Hepatocyte (in vitro differentiated cells): Measurements from ENCODE around the gene HLA-DQB1. TPM values are rescaled to one million over a fixed set of nuclear protein-coding genes. Genes with fewer than 3 reads are reported as not detected.

ENCODE experiments used
- DNase-seq: peaks from one replicate; pipeline ENCODE4 v3.0.0-alpha.2; 2016; ENCODE audit warnings: low spot score
- H2AFZ ChIP-seq: fragments of 200-600 bp; sonication (generic); 2 replicates; pipeline ENCODE4 v1.6.0; 2016; ENCODE audit warnings: antibody characterized with exemption, mild to moderate bottlenecking
- H3K27ac ChIP-seq: fragments of 200-600 bp; sonication (generic); 2 replicates; pipeline ENCODE4 v1.5.1; 2016; ENCODE audit warnings: mild to moderate bottlenecking
- H3K27me3 ChIP-seq: fragments of 200-600 bp; sonication (generic); 2 replicates; pipeline ENCODE4 v1.6.1; 2016
- H3K36me3 ChIP-seq: fragments of 200-600 bp; sonication (generic); replicated peaks from 2 replicates; pipeline ENCODE4 v1.5.1; 2016; ENCODE audit warnings: low read depth; ENCODE audit not compliant: insufficient read depth
- H3K4me1 ChIP-seq: fragments of 200-600 bp; sonication (generic); 2 replicates; pipeline ENCODE4 v1.5.1; 2016; ENCODE audit warnings: mild to moderate bottlenecking, moderate library complexity; ENCODE audit not compliant: insufficient read depth
- H3K4me2 ChIP-seq: fragments of 200-600 bp; sonication (generic); 2 replicates; pipeline ENCODE4 v1.6.0; 2016
- H3K4me3 ChIP-seq: fragments of 200-600 bp; sonication (generic); 2 replicates; pipeline ENCODE4 v1.5.1; 2016; ENCODE audit warnings: mild to moderate bottlenecking
- H3K79me2 ChIP-seq: fragments of 200-600 bp; sonication (generic); 2 replicates; pipeline ENCODE4 v1.6.0; 2017; ENCODE audit warnings: mild to moderate bottlenecking
- H3K9me2 ChIP-seq: fragments of 200-600 bp; sonication (generic); replicated peaks from 2 replicates; pipeline ENCODE4 v1.6.0; 2017; ENCODE audit warnings: mild to moderate bottlenecking; ENCODE audit not compliant: insufficient read depth
- H3K9me3 ChIP-seq: fragments of 200-600 bp; sonication (generic); 2 replicates; pipeline ENCODE4 v1.5.1; 2016; ENCODE audit warnings: low read depth, mild to moderate bottlenecking
- H4K20me1 ChIP-seq: fragments of 200-600 bp; sonication (generic); 2 replicates; pipeline ENCODE4 v1.6.0; 2016; ENCODE audit warnings: mild to moderate bottlenecking; ENCODE audit not compliant: insufficient read depth, poor library complexity, severe bottlenecking
- EZH2 ChIP-seq: fragments of 200-600 bp; sonication (generic); IDR thresholded peaks from 2 replicates; pipeline ENCODE4 v1.6.1; 2016; ENCODE audit warnings: antibody characterized with exemption, mild to moderate bottlenecking, borderline replicate concordance
- EZH2phosphoT487 ChIP-seq: fragments of 200-600 bp; sonication (generic); IDR thresholded peaks from one replicate; pipeline ENCODE4 v1.6.1; 2018; ENCODE audit warnings: antibody characterized with exemption, mild to moderate bottlenecking, low read depth, moderate library complexity; ENCODE audit not compliant: unreplicated experiment, severe bottlenecking
- WGBS: methylation state at CpG from one replicate; pipeline ENCODE4 v1.1.6; 2016; ENCODE audit warnings: low lambda C conversion rate; ENCODE audit errors: missing lambda C conversion rate; 5-methylcytosine and 5-hydroxymethylcytosine counted together
- polyA plus RNA-seq: library from polyadenylated mRNA; unstranded; fragments of >200 nt; fragmentation: Nextera tagmentation; extraction: Ambion mirVana; gene quantifications from 2 replicates; pipeline ENCODE4 v1.2.1, GENCODE V29; 2016
- total RNA-seq: library from RNA; depleted of rRNA; stranded (reverse); fragments of >200 nt; gene quantifications from 2 replicates; pipeline ENCODE4 v1.2.3, GENCODE V29; 2014
- TF ChIP-seq, protein P1 (sequence below): fragments of 200-600 bp; sonication (generic); IDR thresholded peaks from 2 replicates; pipeline ENCODE4 v1.5.1; 2016; ENCODE audit warnings: antibody characterized with exemption, mild to moderate bottlenecking; ENCODE audit not compliant: poor library complexity

Gene HLA-DQB1
- total and polyA plus RNA-seq, 2 experiments from 2014 or later: 12.0 to 15.2 TPM

DNA sequence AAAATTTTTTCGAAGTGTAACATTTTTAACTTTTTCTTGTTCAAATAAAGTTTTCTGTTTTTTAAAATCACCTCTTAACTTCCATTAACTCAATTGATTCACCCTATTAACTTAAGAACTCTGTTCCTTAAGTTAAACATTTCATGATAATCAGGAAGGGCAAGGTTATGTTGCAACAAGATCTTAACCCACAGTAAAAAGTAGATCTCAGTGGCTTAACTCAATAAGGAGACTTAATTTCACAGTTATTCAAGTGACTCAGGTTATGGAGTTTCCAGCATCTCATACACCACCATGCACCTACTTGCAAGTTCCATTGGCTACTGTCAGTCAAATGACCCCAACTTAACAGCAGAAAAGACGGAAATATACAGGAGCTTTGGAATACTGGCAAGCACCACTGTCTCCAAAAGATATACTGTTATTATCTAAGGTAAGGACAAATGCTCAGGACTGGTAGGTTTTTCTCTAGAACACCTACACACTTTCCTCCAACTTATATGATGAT is 11.2 kb downstream of the HLA-DQB1 start:
- no peak for DNase-seq
- WGBS: 82% methylated on average over 2 of the region's 2 CpGs

DNA sequence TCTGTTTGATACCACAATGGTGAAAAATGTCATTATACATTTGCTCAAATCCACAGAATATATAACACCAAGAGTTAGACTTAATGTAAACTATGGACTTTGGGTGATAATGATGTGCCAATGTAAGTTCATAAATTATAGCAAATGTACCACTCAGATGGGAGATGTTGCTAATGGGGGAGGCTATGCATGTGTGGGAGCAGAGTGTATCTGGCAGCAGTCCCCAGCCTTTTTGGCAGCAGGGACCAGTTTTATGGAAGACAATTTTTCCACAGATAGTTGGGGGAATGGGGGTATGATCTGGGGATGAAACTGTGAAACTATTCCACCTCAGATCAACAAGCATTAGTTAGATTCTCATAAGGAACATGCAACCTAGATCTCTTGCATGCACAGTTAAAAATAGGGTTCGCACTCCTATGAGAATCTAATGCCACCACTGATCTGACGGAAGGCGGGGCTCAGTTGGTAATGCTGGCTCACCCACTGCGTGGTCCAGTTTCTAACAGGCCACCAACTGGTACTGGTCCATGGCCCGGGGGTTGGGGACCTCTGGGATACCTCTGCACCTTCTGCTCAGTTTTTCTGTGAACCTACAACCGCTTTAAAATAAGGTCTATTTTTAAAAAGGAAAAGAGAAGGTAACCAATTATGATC is 21.3 kb downstream of the HLA-DQB1 start:
- Histone ChIP-seq H3K9me2 (no peaks in the 10 kb centered on the region), H2AFZ (no peak overlapping the region), H3K27ac (no peak overlapping the region), H3K27me3 (no peaks in the 10 kb centered on the region), H3K4me2 (no peak overlapping the region), H3K4me3 (no peak overlapping the region), H4K20me1 (no peaks in the 10 kb centered on the region), H3K36me3 (no peaks in the 10 kb centered on the region), H3K4me1 (no peaks in the 10 kb centered on the region), H3K9me3 (no peaks in the 10 kb centered on the region), H3K79me2 (no peaks in the 10 kb centered on the region)
- no peak for TF ChIP-seq EZH2phosphoT487
- TF ChIP-seq, protein P1, sequence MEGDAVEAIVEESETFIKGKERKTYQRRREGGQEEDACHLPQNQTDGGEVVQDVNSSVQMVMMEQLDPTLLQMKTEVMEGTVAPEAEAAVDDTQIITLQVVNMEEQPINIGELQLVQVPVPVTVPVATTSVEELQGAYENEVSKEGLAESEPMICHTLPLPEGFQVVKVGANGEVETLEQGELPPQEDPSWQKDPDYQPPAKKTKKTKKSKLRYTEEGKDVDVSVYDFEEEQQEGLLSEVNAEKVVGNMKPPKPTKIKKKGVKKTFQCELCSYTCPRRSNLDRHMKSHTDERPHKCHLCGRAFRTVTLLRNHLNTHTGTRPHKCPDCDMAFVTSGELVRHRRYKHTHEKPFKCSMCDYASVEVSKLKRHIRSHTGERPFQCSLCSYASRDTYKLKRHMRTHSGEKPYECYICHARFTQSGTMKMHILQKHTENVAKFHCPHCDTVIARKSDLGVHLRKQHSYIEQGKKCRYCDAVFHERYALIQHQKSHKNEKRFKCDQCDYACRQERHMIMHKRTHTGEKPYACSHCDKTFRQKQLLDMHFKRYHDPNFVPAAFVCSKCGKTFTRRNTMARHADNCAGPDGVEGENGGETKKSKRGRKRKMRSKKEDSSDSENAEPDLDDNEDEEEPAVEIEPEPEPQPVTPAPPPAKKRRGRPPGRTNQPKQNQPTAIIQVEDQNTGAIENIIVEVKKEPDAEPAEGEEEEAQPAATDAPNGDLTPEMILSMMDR: no peak
- DNase-seq: no peak
- 89% methylated on average over 6 of the region's 6 CpGs for WGBS

More for the DNA sequence above, 11.2 kb downstream of the HLA-DQB1 start:
- Histone ChIP-seq H3K9me2 (no peaks in the 10 kb centered on the region), H3K9me3 (no peaks in the 10 kb centered on the region), H3K4me1 (no peaks in the 10 kb centered on the region), H3K4me2 (no peak overlapping the region), H3K79me2 (no peaks in the 10 kb centered on the region), H3K4me3 (no peak overlapping the region), H4K20me1 (no peaks in the 10 kb centered on the region), H3K27ac (no peak overlapping the region), H3K27me3 (no peaks in the 10 kb centered on the region), H3K36me3 (no peaks in the 10 kb centered on the region), H2AFZ (no peak overlapping the region)
- no peak for TF ChIP-seq EZH2phosphoT487
- TF ChIP-seq EZH2: no peak
- TF ChIP-seq, protein P1: no peak

GRCh38 chr6:32643904-32644303 is 22.6 kb downstream of the HLA-DQB1 start:
- no peak overlapping the region for H3K4me3 ChIP-seq
- TF ChIP-seq EZH2 (no peak), EZH2phosphoT487 (no peak)
- TF ChIP-seq, protein P1: no peak
- 93% methylated on average over 4 of the region's 4 CpGs for WGBS
- H3K4me2 ChIP-seq: no peak overlapping the region
- H3K9me2 ChIP-seq: no peaks in the 10 kb centered on the region
- no peak for DNase-seq
- no peaks in the 10 kb centered on the region for H3K27me3 ChIP-seq
- no peaks in the 10 kb centered on the region for H3K36me3 ChIP-seq
- H3K27ac ChIP-seq: no peak overlapping the region
- H3K4me1 ChIP-seq: no peaks in the 10 kb centered on the region
- H4K20me1 ChIP-seq: no peaks in the 10 kb centered on the region
- H2AFZ ChIP-seq: no peak overlapping the region
- H3K79me2 ChIP-seq: no peaks in the 10 kb centered on the region
- no peaks in the 10 kb centered on the region for H3K9me3 ChIP-seq
